Heart left ventricle (tissue), 13 donors: ENCODE data around the gene RHD.

Experiments used
- POLR2A ChIP-seq, 2 donors: fragments of 450-650 bp; IDR thresholded peaks; one replicate each; pipeline ENCODE4 v1.6.1; 2017; ENCODE audit warnings: antibody characterized with exemption in 2 of 2, mild to moderate bottlenecking in 2 of 2, moderate library complexity in 2 of 2
- TF ChIP-seq, protein P1 (sequence below), 12 donors: fragments of 200-600 bp; sonication (generic) in 4 of 12; IDR thresholded peaks; one replicate each; pipeline versions ENCODE4 v1.5.0 to v1.8.0; 2018 to 2022; ENCODE audit warnings: antibody characterized with exemption in 12 of 12, mild to moderate bottlenecking in 5 of 12
- donor health status: ischemic (EF 13 %, LVEDD 7.1; RV severe dilation, severe dysfunction).
- donor health status: DM: no; HTN: yes; CAD: no.
- donor health status: DM: no; HTN: no; CAD: no.
- donor health status: ischemic (EF 25% LVEDD 6.9; RV normal size, moderate dysfunction).
- donor health status: ischemic (EF 25% LVEDD 5.7; RV mildly dilated, moderate dysfunction).
- donor health status: ischemic (EF 35%, LVEDD 5.7; RV mildly dilated, moderate dysfunction).
- donor health status: nonischemic (EF 11% LVEDD 7.7; RV severe dilation, severe dysfunction).
- donor health status: DM: yes; HTN: yes; CAD: no.
- donor health status: PGD.
- donor health status: ischemic (EF 29% LVEDD 5.4; RV normal size, mild dysfunction).
- donor health status: nonischemic (EF 23%, LVEDD 6.1; RV moderate dilation, normal function).

DNA sequence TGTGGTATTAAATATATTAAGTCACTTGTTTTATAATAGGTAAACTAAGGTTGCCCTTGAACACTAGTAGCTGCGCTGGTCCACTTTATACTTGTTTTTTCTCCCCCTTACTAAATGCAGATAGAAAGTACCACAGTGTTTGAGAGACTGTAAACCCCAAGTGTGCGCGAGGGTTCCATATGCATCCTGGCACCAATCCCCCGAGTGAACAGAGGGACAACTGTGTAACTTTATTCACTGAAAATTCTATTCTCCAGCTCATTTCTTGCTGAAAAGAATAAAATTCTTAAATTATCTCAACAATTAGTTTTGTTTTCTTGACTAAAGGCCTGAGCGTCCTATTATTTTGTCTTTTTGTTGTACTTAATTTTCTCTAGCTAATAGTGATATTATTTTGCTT lies 26.9 kb upstream of the RHD start:
- TF ChIP-seq, protein P1, sequence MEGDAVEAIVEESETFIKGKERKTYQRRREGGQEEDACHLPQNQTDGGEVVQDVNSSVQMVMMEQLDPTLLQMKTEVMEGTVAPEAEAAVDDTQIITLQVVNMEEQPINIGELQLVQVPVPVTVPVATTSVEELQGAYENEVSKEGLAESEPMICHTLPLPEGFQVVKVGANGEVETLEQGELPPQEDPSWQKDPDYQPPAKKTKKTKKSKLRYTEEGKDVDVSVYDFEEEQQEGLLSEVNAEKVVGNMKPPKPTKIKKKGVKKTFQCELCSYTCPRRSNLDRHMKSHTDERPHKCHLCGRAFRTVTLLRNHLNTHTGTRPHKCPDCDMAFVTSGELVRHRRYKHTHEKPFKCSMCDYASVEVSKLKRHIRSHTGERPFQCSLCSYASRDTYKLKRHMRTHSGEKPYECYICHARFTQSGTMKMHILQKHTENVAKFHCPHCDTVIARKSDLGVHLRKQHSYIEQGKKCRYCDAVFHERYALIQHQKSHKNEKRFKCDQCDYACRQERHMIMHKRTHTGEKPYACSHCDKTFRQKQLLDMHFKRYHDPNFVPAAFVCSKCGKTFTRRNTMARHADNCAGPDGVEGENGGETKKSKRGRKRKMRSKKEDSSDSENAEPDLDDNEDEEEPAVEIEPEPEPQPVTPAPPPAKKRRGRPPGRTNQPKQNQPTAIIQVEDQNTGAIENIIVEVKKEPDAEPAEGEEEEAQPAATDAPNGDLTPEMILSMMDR (IDR thresholded peaks at IDR 0.05) = no peak
- TF ChIP-seq POLR2A (IDR thresholded peaks at IDR 0.05) = no peak
